H1 (cell line): ENCODE results near the gene ABTB1. TPM values are rescaled to one million over a fixed set of nuclear protein-coding genes. Genes with fewer than 3 reads are reported as not detected.

ENCODE experiments used
- CTCF ChIA-PET: fragments of 300-600 bp; sonication (Branson Sonifier 250); formaldehyde crosslinking; loops from one replicate; lab custom pipeline; 2021; ENCODE audit not compliant: partially characterized antibody; lab: Charles Lee
- POLR2A ChIA-PET: fragments of 300-600 bp; sonication (Branson Sonifier 250); formaldehyde crosslinking; loops from one replicate; lab custom pipeline; 2021; ENCODE audit warnings: inconsistent platforms; ENCODE audit not compliant: partially characterized antibody; lab: Charles Lee
- DNase-seq, 2 experiments: peaks; one replicate each; pipeline versions ENCODE4 v3.0.0 to v3.0.0-alpha.2; 2010 to 2022; ENCODE audit warnings: low spot score in 2 of 2, low read depth in 1 of 2, mixed read lengths in 1 of 2
- FAIRE-seq: peaks from 2 replicates; lab custom pipeline; 2011; peaks lifted over from hg19 to GRCh38; lab: Jason Lieb, UNC
- H2AFZ ChIP-seq: 2 replicates; pipeline ENCODE4 v1.8.1; 2012; ENCODE audit warnings: low read length, inconsistent platforms
- H2AK5ac ChIP-seq: 2 replicates; pipeline ENCODE4 v1.6.1; 2013; ENCODE audit warnings: low read depth, low read length
- H2BK120ac ChIP-seq: replicated peaks from 2 replicates; pipeline ENCODE3; 2013; ENCODE audit warnings: low read depth, low read length, inconsistent platforms
- H2BK12ac ChIP-seq: 2 replicates; pipeline ENCODE4 v1.6.1; 2013; ENCODE audit warnings: low read depth, low read length
- H2BK15ac ChIP-seq: 2 replicates; pipeline ENCODE4 v1.6.1; 2013; ENCODE audit warnings: low read length
- H2BK20ac ChIP-seq: 2 replicates; pipeline ENCODE4 v1.6.1; 2013; ENCODE audit warnings: low read length
- H2BK5ac ChIP-seq: 2 replicates; pipeline ENCODE4 v1.6.1; 2013; ENCODE audit warnings: low read depth, low read length
- H3K14ac ChIP-seq: 2 replicates; pipeline ENCODE4 v1.6.1; 2013; ENCODE audit warnings: inconsistent platforms; ENCODE audit not compliant: insufficient read length
- H3K18ac ChIP-seq: 2 replicates; pipeline ENCODE4 v1.6.1; 2013; ENCODE audit warnings: low read length; ENCODE audit errors: extremely low read depth
- H3K23ac ChIP-seq: 2 replicates; pipeline ENCODE4 v1.6.1; 2013; ENCODE audit warnings: inconsistent platforms; ENCODE audit not compliant: insufficient read length
- H3K23me2 ChIP-seq: 2 replicates; pipeline ENCODE4 v1.6.1; 2013; ENCODE audit warnings: low read depth, low read length
- H3K27ac ChIP-seq: 2 replicates; pipeline ENCODE4 v1.6.1; 2011; ENCODE audit warnings: low read depth, low read length, inconsistent platforms
- H3K27me3 ChIP-seq, 4 experiments: replicated peaks in 1 of 4; 1 replicate in 1 of 4; 2 replicates in 3 of 4; pipeline versions ENCODE4 v1.6.1 to v1.8.1; 2011 to 2013; ENCODE audit warnings: low read length in 3 of 4, mild to moderate bottlenecking in 3 of 4, inconsistent platforms in 2 of 4, mixed read lengths in 2 of 4, moderate library complexity in 1 of 4; ENCODE audit not compliant: control insufficient read depth in 3 of 4, insufficient read depth in 3 of 4; ENCODE audit errors: extremely low read depth in 1 of 4
- H3K36me3 ChIP-seq, 4 experiments: 2 replicates each; pipeline versions ENCODE4 v1.6.1 to v1.8.1; 2011 to 2013; ENCODE audit warnings: mild to moderate bottlenecking in 4 of 4, low read length in 3 of 4, moderate library complexity in 2 of 4, control low read depth in 1 of 4, inconsistent platforms in 1 of 4; ENCODE audit not compliant: insufficient read depth in 4 of 4, control insufficient read depth in 2 of 4
- H3K4ac ChIP-seq: replicated peaks from 2 replicates; pipeline ENCODE3; 2013; ENCODE audit warnings: low read length, low read depth, mixed read lengths, inconsistent platforms; ENCODE audit not compliant: insufficient read length
- H3K4me1 ChIP-seq, 4 experiments: replicated peaks in 1 of 4; 1 replicate in 1 of 4; 2 replicates in 3 of 4; pipeline versions ENCODE4 v1.6.1 to v1.8.1; 2011 to 2013; ENCODE audit warnings: low read length in 3 of 4, inconsistent platforms in 2 of 4, mixed read lengths in 1 of 4; ENCODE audit not compliant: insufficient read depth in 4 of 4, control insufficient read depth in 3 of 4
- H3K4me2 ChIP-seq, 2 experiments: 2 replicates each; pipeline versions ENCODE4 v1.6.1 to v1.8.1; 2011 to 2013; ENCODE audit warnings: low read depth in 2 of 2, low read length in 2 of 2, control low read depth in 1 of 2, inconsistent platforms in 1 of 2, mild to moderate bottlenecking in 1 of 2; ENCODE audit not compliant: insufficient read depth in 1 of 2
- H3K4me3 ChIP-seq, 4 experiments: fragments of 200-600, 300-600 bp in 1 of 4; sonication (generic), shearing (Covaris generic), sonication (Bioruptor Twin) in 1 of 4; 2 replicates each; pipeline versions ENCODE4 v1.5.1 to v1.8.1; 2011 to 2016; ENCODE audit warnings: low read length in 4 of 4, low read depth in 3 of 4, control low read depth in 2 of 4, inconsistent platforms in 2 of 4, mild to moderate bottlenecking in 2 of 4, mixed read lengths in 1 of 4, moderate library complexity in 1 of 4; ENCODE audit not compliant: insufficient read depth in 2 of 4; ENCODE audit errors: extremely low read depth in 1 of 4
- H3K56ac ChIP-seq: replicated peaks from 2 replicates; pipeline ENCODE3; 2013; ENCODE audit warnings: low read depth, mild to moderate bottlenecking, mixed read lengths, low read length, inconsistent platforms; ENCODE audit not compliant: insufficient read length
- H3K79me1 ChIP-seq: 2 replicates; pipeline ENCODE4 v1.6.1; 2013; ENCODE audit warnings: low read depth, low read length, control low read depth
- H3K79me2 ChIP-seq, 2 experiments: 2 replicates each; pipeline versions ENCODE4 v1.6.1 to v1.8.1; 2012 to 2013; ENCODE audit warnings: low read length in 2 of 2, mild to moderate bottlenecking in 2 of 2, inconsistent platforms in 1 of 2; ENCODE audit not compliant: insufficient read depth in 2 of 2, control insufficient read depth in 1 of 2
- H3K9ac ChIP-seq, 4 experiments: replicated peaks in 1 of 4; 1 replicate in 1 of 4; 2 replicates in 3 of 4; pipeline versions ENCODE4 v1.6.1 to v1.8.1; 2011 to 2013; ENCODE audit warnings: low read depth in 3 of 4, low read length in 3 of 4, control low read depth in 2 of 4, mild to moderate bottlenecking in 2 of 4, moderate library complexity in 2 of 4, inconsistent platforms in 1 of 4; ENCODE audit errors: extremely low read depth in 1 of 4
- H3K9me3 ChIP-seq, 2 experiments: 2 replicates each; pipeline versions ENCODE4 v1.6.1 to v1.8.1; 2012 to 2013; ENCODE audit warnings: mild to moderate bottlenecking in 2 of 2, moderate library complexity in 2 of 2, control low read depth in 1 of 2, inconsistent platforms in 1 of 2, low read depth in 1 of 2, low read length in 1 of 2, mixed read lengths in 1 of 2; ENCODE audit not compliant: insufficient read depth in 2 of 2
- H4K20me1 ChIP-seq, 2 experiments: replicated peaks in 1 of 2; 2 replicates each; pipeline versions ENCODE3 to v1.8.1; 2011 to 2013; ENCODE audit warnings: inconsistent platforms in 2 of 2, low read length in 2 of 2, mild to moderate bottlenecking in 1 of 2; ENCODE audit not compliant: insufficient read depth in 2 of 2, control insufficient read depth in 1 of 2
- H4K5ac ChIP-seq: 2 replicates; pipeline ENCODE4 v1.6.1; 2013; ENCODE audit warnings: low read length, low read depth, mixed read lengths, inconsistent platforms; ENCODE audit not compliant: insufficient read length
- H4K8ac ChIP-seq: 2 replicates; pipeline ENCODE4 v1.8.0; 2013; ENCODE audit warnings: mild to moderate bottlenecking, moderate library complexity, low read length, inconsistent platforms; ENCODE audit not compliant: insufficient read depth; ENCODE audit errors: extremely low read depth
- H4K91ac ChIP-seq: replicated peaks from 2 replicates; pipeline ENCODE3; 2013; ENCODE audit warnings: low read length, mixed read lengths, inconsistent platforms; ENCODE audit not compliant: insufficient read length
- CBX8 ChIP-seq: fragments of 300-800, 300-1000 bp; sonication (generic); IDR thresholded peaks from 2 replicates; pipeline ENCODE4 v1.7.1; 2016; ENCODE audit warnings: low read depth, low read length, borderline replicate concordance
- EGR1 ChIP-seq: IDR thresholded peaks from 2 replicates; pipeline ENCODE4 v1.6.1; 2011; ENCODE audit warnings: low read depth, low read length, borderline replicate concordance
- JUND ChIP-seq: IDR thresholded peaks from 2 replicates; pipeline ENCODE4 v1.6.1; 2011; ENCODE audit warnings: mild to moderate bottlenecking, improper control_type of control experiment, low read length
- NRF1 ChIP-seq: IDR thresholded peaks from 2 replicates; pipeline ENCODE4 v1.6.1; 2011; ENCODE audit warnings: mild to moderate bottlenecking, low read depth, low read length, improper control_type of control experiment
- POLR2A ChIP-seq, 2 experiments: IDR thresholded peaks; 1 replicate in 1 of 2; 2 replicates in 1 of 2; pipeline ENCODE4 v1.6.1; 2011; ENCODE audit warnings: low read depth in 2 of 2, low read length in 2 of 2, mild to moderate bottlenecking in 2 of 2; ENCODE audit errors: control extremely low read depth in 1 of 2
- POLR2AphosphoS5 ChIP-seq: IDR thresholded peaks from 2 replicates; pipeline ENCODE4 v1.6.1; 2011; ENCODE audit warnings: low read depth, low read length
- WGBS, 2 experiments: shearing (Covaris generic) in 1 of 2; methylation state at CpG; one replicate each; pipeline versions ENCODE4 v1.1.6 to v1.1.7; 2013 to 2015; ENCODE audit warnings: low lambda C conversion rate in 2 of 2, mixed read lengths in 2 of 2, inconsistent platforms in 1 of 2, low coverage in 1 of 2, missing lambda C conversion rate in 1 of 2; ENCODE audit not compliant: insufficient replicate concordance in 2 of 2, insufficient coverage in 1 of 2, insufficient read length in 1 of 2; ENCODE audit errors: extremely low coverage in 1 of 2, missing lambda C conversion rate in 1 of 2; 5-methylcytosine and 5-hydroxymethylcytosine counted together
- polyA plus RNA-seq, 7 experiments: library from polyadenylated mRNA; depleted of rRNA in 3 of 7; stranded (reverse) in 5 of 7; unstranded in 2 of 7; fragments of >200 nt in 5 of 7; fragments of 200-250 nt in 2 of 7; gene quantifications; 1 replicate in 5 of 7; 2 replicates in 1 of 7; 4 replicates in 1 of 7; pipeline versions ENCODE4 v1.2.1 to v1.2.3, GENCODE V29; 2011 to 2013; ENCODE audit warnings: missing spikeins in 2 of 7, mixed read lengths in 2 of 7
- total RNA-seq: library from RNA; stranded (reverse); fragmentation: NEBNext Ultra II Directional; extraction: Animal tissue kit (Norgen Biotek cat#: 25700); gene quantifications from 2 replicates; pipeline ENCODE4 v1.2.1, GENCODE V29; 2021
- TF ChIP-seq, protein P1 (sequence below), 3 experiments: IDR thresholded peaks; 1 replicate in 2 of 3; 2 replicates in 1 of 3; pipeline versions ENCODE4 v1.5.1 to v1.6.1; 2011; ENCODE audit warnings: low read length in 3 of 3, mild to moderate bottlenecking in 3 of 3, inconsistent platforms in 2 of 3, low read depth in 1 of 3, moderate library complexity in 1 of 3; ENCODE audit not compliant: insufficient read depth in 1 of 3; ENCODE audit errors: control extremely low read depth in 1 of 3
- TF ChIP-seq, protein P2 (sequence below): IDR thresholded peaks from 2 replicates; pipeline ENCODE4 v1.6.1; 2012; ENCODE audit warnings: low read length, inconsistent platforms

ABTB1 gene
- total and polyA plus RNA-seq, 2 of the 8 experiments (the other 6 are each of a cell fraction or from before 2014, with no cell fraction given): 7.1 to 9.4 TPM

DNA sequence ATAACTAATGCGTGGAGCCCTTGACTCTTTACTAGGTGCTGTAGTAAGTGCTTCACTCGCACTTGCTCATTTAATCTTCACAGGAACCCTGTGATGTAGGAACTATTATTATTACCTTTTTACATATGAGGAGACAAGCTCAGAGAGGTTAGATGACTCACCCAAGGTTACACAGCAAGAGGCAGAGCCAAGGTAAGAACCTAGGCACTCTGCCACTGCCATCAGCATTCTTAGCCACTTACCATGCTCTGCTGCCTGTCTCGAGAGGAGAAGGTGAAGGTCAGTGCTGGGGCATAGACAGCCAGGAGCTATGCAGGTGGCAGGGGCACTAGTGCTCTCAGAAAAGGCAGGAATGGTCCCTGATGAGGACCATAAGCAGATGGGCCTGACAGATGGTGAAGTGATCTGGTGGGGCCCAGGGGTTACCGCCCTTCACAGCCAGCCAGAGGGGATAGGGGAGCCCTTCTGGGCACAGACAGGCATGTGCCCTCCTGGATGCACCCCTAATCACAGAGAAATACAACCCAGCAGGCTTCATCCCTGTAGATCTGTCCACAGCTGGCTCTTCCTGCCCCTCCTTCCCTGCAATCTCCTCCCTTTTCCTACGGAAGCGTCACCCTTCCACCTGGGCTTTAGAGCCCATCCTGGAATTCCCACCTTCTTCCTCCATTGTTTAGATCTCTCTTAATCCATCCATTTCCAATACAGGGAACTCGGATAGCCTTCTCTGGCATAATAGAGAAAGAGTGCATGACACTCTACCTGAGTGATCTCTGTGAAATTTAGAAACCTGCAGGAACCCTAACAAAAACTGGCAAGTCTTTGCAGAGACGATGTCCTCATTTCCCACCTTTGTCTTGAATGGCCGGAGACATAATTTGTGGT lies 26.9 kb downstream of the ABTB1 start:
- WGBS, 2 experiments: 88% methylated on average over 9 of the region's 9 CpGs; no CpG with 5 or more reads in 1 of the 2 experiments
- H3K27ac ChIP-seq: no peak overlapping the region
- no peaks in the 10 kb centered on the region for H3K79me2 ChIP-seq
- H2BK20ac ChIP-seq: no peak overlapping the region
- H3K36me3 ChIP-seq: no peaks in the 10 kb centered on the region
- H4K8ac ChIP-seq: no peak overlapping the region
- DNase-seq (no peak), FAIRE-seq (no peak)
- peaks cover 0 to 3% (median under 1%) of the 10 kb centered on the region in 4 experiments; a peak in 2 of 7 replicates for H3K4me1 ChIP-seq
- H3K4me3 ChIP-seq: no peak overlapping the region
- no peak overlapping the region for H4K5ac ChIP-seq
- no peak overlapping the region for H2BK120ac ChIP-seq
- H3K9me3 ChIP-seq: no peaks in the 10 kb centered on the region
- no peak overlapping the region; a peak in 1 of 7 replicates for H3K9ac ChIP-seq
- 0 out of 2 replicates have a peak overlapping the region, but pooled peaks have one; percentile 39 for H2AK5ac ChIP-seq
- H3K14ac ChIP-seq: no peak overlapping the region
- H3K79me1 ChIP-seq: no peaks in the 10 kb centered on the region; the same call in 1 of the 2 replicates
- H2BK12ac ChIP-seq: 0 out of 2 replicates have a peak overlapping the region, but pooled peaks have one; percentile 17
- no peaks in the 10 kb centered on the region for H4K20me1 ChIP-seq
- no peaks in the 10 kb centered on the region for H3K27me3 ChIP-seq
- H3K4ac ChIP-seq: no peak overlapping the region
- POLR2A ChIA-PET: no interaction called here
- H3K4me2 ChIP-seq: no peak overlapping the region
- H4K91ac ChIP-seq: no peak overlapping the region
- no peak overlapping the region for H2BK15ac ChIP-seq
- H3K23me2 ChIP-seq: no peaks in the 10 kb centered on the region
- CTCF ChIA-PET: interaction anchor here (0.6 to 12.8 kb wide), 16 partner anchors 8 to 599 kb away, joined by 3 to 105 read pairs (median 4); no protein-coding TSS in a partner anchor
- H3K18ac ChIP-seq: no peak overlapping the region
- no peak overlapping the region for H2AFZ ChIP-seq
- H3K23ac ChIP-seq: no peak overlapping the region
- no peak overlapping the region for H2BK5ac ChIP-seq
- no peak overlapping the region for H3K56ac ChIP-seq
- no peak for TF ChIP-seq NRF1
- no peak for TF ChIP-seq CBX8
- TF ChIP-seq POLR2AphosphoS5: no peak
- TF ChIP-seq JUND: no peak
- TF ChIP-seq, protein P1, sequence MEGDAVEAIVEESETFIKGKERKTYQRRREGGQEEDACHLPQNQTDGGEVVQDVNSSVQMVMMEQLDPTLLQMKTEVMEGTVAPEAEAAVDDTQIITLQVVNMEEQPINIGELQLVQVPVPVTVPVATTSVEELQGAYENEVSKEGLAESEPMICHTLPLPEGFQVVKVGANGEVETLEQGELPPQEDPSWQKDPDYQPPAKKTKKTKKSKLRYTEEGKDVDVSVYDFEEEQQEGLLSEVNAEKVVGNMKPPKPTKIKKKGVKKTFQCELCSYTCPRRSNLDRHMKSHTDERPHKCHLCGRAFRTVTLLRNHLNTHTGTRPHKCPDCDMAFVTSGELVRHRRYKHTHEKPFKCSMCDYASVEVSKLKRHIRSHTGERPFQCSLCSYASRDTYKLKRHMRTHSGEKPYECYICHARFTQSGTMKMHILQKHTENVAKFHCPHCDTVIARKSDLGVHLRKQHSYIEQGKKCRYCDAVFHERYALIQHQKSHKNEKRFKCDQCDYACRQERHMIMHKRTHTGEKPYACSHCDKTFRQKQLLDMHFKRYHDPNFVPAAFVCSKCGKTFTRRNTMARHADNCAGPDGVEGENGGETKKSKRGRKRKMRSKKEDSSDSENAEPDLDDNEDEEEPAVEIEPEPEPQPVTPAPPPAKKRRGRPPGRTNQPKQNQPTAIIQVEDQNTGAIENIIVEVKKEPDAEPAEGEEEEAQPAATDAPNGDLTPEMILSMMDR (IDR thresholded peaks at IDR 0.05; ENCODE audit: control extremely low read depth in 1 of 3, insufficient read depth in 1 of 3, low read depth in 1 of 3, low read length in 3 of 3): no peak
- no peak for TF ChIP-seq POLR2A (IDR thresholded peaks at IDR 0.05; ENCODE audit: control extremely low read depth in 1 of 2, low read depth in 2 of 2, low read length in 2 of 2)
- TF ChIP-seq, protein P2, sequence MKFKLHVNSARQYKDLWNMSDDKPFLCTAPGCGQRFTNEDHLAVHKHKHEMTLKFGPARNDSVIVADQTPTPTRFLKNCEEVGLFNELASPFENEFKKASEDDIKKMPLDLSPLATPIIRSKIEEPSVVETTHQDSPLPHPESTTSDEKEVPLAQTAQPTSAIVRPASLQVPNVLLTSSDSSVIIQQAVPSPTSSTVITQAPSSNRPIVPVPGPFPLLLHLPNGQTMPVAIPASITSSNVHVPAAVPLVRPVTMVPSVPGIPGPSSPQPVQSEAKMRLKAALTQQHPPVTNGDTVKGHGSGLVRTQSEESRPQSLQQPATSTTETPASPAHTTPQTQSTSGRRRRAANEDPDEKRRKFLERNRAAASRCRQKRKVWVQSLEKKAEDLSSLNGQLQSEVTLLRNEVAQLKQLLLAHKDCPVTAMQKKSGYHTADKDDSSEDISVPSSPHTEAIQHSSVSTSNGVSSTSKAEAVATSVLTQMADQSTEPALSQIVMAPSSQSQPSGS: no peak
- no peak for TF ChIP-seq EGR1
